Right cardiac atrium (tissue), 5 donors: ENCODE measurements around the gene POC1A. TPM values are rescaled to one million over a fixed set of nuclear protein-coding genes. Genes with fewer than 3 reads are reported as not detected.

Source experiments
- ATAC-seq, 2 donors: fragments of 200-7000 bp; cut with Tn5 transposase; one replicate each; pipeline versions ENCODE4 v1.8.0 to v1.9.1; 2020; ENCODE audit warnings: moderate library complexity in 2 of 2, mild to moderate bottlenecking in 1 of 2
- DNase-seq, 3 donors: peaks; one replicate each; pipeline ENCODE4 v3.0.0-alpha.2; 2020
- H3K27ac ChIP-seq: one replicate; pipeline ENCODE4 v1.5.1; 2013; ENCODE audit warnings: mild to moderate bottlenecking, low read length, control low read depth, moderate library complexity
- H3K27me3 ChIP-seq: one replicate; pipeline ENCODE4 v1.6.1; 2013; ENCODE audit not compliant: control insufficient read depth, insufficient read depth
- H3K4me1 ChIP-seq: one replicate; pipeline ENCODE4 v1.6.1; 2013; ENCODE audit warnings: low read length; ENCODE audit not compliant: control insufficient read depth, insufficient read depth
- H3K4me3 ChIP-seq: one replicate; pipeline ENCODE4 v1.5.1; 2013; ENCODE audit warnings: low read length, control low read depth
- H3K9me3 ChIP-seq: one replicate; pipeline ENCODE4 v1.6.1; 2013; ENCODE audit warnings: low read length; ENCODE audit not compliant: control insufficient read depth
- WGBS: extraction: QIAGEN DNeasy Blood & Tissue Kit; methylation state at CpG from one replicate; pipeline ENCODE4 v1.1.7; 2013; 5-methylcytosine and 5-hydroxymethylcytosine counted together
- intact Hi-C, 4 donors: fragments of 100-400 bp; cut with DNase I; formaldehyde crosslinking; loops; one replicate each; pipeline versions ENCODE4 v1.11.0 to v1.14.0; 2022 to 2023
- polyA plus RNA-seq: library from polyadenylated mRNA; stranded (reverse); fragments of 200-250 nt; gene quantifications from one replicate; pipeline ENCODE4 v1.2.3, GENCODE V29; 2013
- total RNA-seq, 4 donors: library from RNA; stranded (reverse); fragmentation: NEBNext Ultra II Directional; extraction: Animal tissue kit (Norgen Biotek cat#: 25700); gene quantifications; one replicate each; pipeline ENCODE4 v1.2.1, GENCODE V29; 2021
- donor health status: healthy with polysubstance abuse.
- donor health status: DM: no; HTN: yes; CAD: no.
- donor health status: DM: no; HTN: no; CAD: no.
- donor health status: DM: no; HTN: yes; CAD: no; lungs with severe emphysema.
- donor health status: DM: yes; HTN: yes; CAD: no.

Gene POC1A
- total and polyA plus RNA-seq, 5 donors: 0.75 to 1.4 (median 1.2) TPM

DNA sequence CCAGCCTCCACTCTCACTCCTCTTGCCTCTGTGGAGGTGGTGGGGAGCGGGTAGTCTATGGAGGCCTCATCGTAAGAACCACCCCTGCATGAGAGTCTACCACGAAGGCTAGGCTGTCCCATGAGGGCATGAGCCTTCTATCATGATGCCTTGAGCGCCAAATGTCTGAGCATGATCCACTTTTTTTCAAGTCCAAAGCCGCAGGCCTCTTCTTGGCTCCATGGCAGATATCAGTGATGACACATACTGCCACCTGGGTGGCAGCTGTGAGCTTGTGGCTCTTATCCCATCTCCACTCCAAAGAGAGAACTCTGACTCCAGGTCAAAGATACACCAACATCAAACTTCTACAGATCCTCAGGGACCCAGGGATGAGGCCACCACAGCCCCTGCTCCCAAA lies 13.5 kb downstream of the POC1A start:
- intact Hi-C loops: loop anchor here in 3 of 4 donors (5.0 kb wide), 2 partner anchors 88 to 138 kb away; no protein-coding TSS in a partner anchor
- no peaks in the 10 kb centered on the region for H3K27me3 ChIP-seq
- no peaks in the 10 kb centered on the region for H3K9me3 ChIP-seq
- no peak overlapping the region for H3K4me3 ChIP-seq
- H3K4me1 ChIP-seq: peaks cover 10% of the 10 kb centered on the region
- peak in 1 of 3 donors; percentile 18 for DNase-seq
- WGBS: 86% methylated on average over 5 of the region's 5 CpGs
- ATAC-seq: no peak
- H3K27ac ChIP-seq: peak overlapping the region; percentile 79

GRCh38 chr3:52140000-52140399 lies 14.2 kb downstream of the POC1A start:
- peak; percentile 41 to 75 (median 72) for DNase-seq
- intact Hi-C loops: loop anchor here in 3 of 4 donors (5.0 kb wide), 2 partner anchors 88 to 138 kb away; no protein-coding TSS in a partner anchor
- Histone ChIP-seq H3K27ac (peak overlapping the region; percentile 83), H3K4me1 (peaks cover 10% of the 10 kb centered on the region), H3K27me3 (no peaks in the 10 kb centered on the region), H3K4me3 (no peak overlapping the region), H3K9me3 (no peaks in the 10 kb centered on the region)
- peak; percentile 37 to 56 for ATAC-seq
- WGBS: 62% methylated on average over 9 of the region's 9 CpGs

DNA sequence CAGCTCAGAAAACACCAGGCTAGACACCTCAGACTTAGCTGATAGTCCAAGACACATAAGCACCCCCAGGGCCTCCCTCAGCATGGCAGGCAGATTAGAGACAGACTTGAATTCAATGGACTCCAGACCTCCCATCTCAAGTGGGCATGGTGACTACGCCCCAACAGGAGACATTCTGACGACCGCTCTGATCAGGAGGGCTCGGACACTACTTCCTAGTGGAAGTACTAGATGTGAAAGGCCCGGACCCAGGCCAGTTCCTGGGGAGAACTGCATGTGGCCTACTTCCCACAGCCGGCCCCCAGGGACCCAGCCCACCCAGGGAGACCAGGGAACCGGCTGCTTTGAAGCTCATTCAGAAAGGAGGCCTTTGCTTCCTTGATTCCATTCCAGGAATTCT lies 16.9 kb downstream of the POC1A start:
- no peaks in the 10 kb centered on the region for H3K9me3 ChIP-seq
- H3K27ac ChIP-seq: no peak overlapping the region
- peaks cover 10% of the 10 kb centered on the region for H3K4me1 ChIP-seq
- intact Hi-C loops: no loop called here
- H3K4me3 ChIP-seq: no peak overlapping the region
- ATAC-seq (no peak), DNase-seq (peak in 1 of 3 donors; percentile 32)
- 82% methylated on average over 7 of the region's 7 CpGs for WGBS
- H3K27me3 ChIP-seq: no peaks in the 10 kb centered on the region

DNA sequence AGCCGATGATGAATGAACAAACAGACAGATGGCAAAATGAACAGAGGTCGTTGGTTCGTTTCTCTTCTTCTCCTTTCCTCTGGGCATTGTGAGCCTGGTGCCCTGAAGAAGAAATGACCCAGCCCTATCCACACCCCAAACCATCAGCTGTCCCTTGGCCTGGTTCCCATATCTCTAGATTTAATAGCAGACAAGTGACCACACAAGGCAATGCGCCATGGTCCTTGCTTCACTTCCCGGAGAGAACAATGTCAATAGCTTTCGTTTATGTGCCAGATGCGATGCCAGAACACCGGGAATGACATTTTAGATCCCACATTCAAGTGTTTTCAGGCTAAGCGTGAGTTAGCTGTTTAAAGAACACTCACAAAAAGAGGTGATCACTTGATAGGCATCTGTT lies 17.7 kb downstream of the POC1A start:
- peak in 1 of 2 donors; percentile 50 for ATAC-seq
- no peaks in the 10 kb centered on the region for H3K9me3 ChIP-seq
- peaks cover 10% of the 10 kb centered on the region for H3K4me1 ChIP-seq
- WGBS: 58% methylated on average over 9 of the region's 9 CpGs
- no peak overlapping the region for H3K4me3 ChIP-seq
- peak in 2 of 3 donors; percentile 50 to 57 for DNase-seq
- intact Hi-C loops: no loop called here
- H3K27me3 ChIP-seq: no peaks in the 10 kb centered on the region
- H3K27ac ChIP-seq: peak overlapping the region; percentile 39

DNA sequence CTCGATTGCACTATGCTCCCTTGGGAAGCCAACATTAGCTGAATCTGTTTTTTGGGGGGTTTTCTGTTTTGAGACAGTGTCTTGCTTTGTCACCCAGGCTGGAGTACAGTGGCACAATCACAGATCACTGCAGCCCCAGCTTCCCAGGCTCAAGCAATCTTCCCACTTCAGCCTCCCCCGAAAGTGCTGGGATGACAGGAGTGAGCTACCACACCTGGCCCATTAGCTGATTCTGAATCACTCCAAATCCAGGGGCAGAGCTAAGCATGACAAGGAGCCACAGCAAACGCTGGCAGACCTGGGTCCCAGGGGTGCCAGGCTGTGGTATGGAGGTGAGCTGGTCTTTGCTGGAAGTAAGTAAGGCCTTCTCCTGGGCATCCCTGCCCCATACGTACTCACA lies 18.9 kb downstream of the POC1A start:
- DNase-seq: peak in 1 of 3 donors; percentile 23
- Histone ChIP-seq H3K27me3 (no peaks in the 10 kb centered on the region), H3K9me3 (no peaks in the 10 kb centered on the region), H3K27ac (no peak overlapping the region), H3K4me1 (peaks cover 10% of the 10 kb centered on the region), H3K4me3 (no peak overlapping the region)
- ATAC-seq: no peak
- intact Hi-C loops: no loop called here
- 81% methylated on average over 4 of the region's 4 CpGs for WGBS

GRCh38 chr3:52134761-52135160 lies 19.5 kb downstream of the POC1A start:
- no peaks in the 10 kb centered on the region for H3K27me3 ChIP-seq
- 71% methylated on average over 3 of the region's 3 CpGs for WGBS
- H3K4me1 ChIP-seq: peaks cover 10% of the 10 kb centered on the region
- DNase-seq: peak in 1 of 3 donors; percentile 13
- no peak for ATAC-seq
- no peaks in the 10 kb centered on the region for H3K9me3 ChIP-seq
- H3K27ac ChIP-seq: no peak overlapping the region
- intact Hi-C loops: no loop called here
- H3K4me3 ChIP-seq: no peak overlapping the region

DNA sequence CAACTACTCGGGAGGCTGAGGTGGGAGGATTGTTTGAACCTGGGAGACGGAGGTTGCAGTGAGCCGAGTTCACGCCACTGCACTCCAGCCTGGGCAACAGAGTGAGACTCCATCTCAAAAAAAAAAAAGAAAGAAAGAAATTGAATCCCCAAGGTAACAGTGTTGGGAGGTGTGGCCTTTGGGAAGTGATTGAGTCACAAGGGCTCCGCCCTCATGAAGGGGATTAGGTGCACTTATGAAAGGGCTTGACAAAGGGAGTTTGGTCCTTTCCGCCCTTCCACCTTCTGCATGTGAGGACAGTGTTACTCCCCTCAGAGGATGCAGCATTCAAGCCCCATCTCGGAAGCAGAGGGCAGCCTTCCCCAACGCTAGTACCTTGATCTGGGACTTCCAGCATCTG lies 21.3 kb downstream of the POC1A start:
- intact Hi-C loops: no loop called here
- Histone ChIP-seq H3K27ac (no peak overlapping the region), H3K9me3 (no peaks in the 10 kb centered on the region), H3K4me1 (peaks cover 11% of the 10 kb centered on the region), H3K4me3 (no peak overlapping the region), H3K27me3 (no peaks in the 10 kb centered on the region)
- DNase-seq: peak in 1 of 3 donors; percentile 0
- 97% methylated on average over 8 of the region's 8 CpGs for WGBS
- no peak for ATAC-seq

DNA sequence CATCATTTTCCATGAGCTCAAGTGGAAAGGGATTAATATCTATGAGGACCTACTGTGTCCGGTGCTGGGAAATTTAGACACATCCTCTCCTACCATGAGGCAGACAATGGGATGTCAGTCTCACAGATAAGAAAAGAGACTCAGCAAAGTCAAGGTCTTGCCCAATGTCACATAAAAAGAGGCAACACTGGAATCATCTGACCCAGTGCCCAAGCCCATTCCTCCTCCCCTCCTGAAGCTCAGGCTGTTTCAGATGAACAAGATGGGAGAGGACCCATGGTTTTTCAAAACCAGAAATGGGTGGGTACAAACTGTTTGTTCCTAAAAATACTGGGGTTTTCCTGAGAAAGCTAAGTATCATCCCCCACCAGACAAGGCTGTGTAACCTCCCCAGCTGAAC lies 22.2 kb downstream of the POC1A start:
- peak in 1 of 2 donors; percentile 8 for ATAC-seq
- 63% methylated on average over 1 of the region's 1 CpG for WGBS
- Histone ChIP-seq H3K9me3 (no peaks in the 10 kb centered on the region), H3K27ac (no peak overlapping the region), H3K4me1 (peaks cover 11% of the 10 kb centered on the region), H3K27me3 (no peaks in the 10 kb centered on the region), H3K4me3 (no peak overlapping the region)
- DNase-seq: peak in 1 of 3 donors; percentile 9
- intact Hi-C loops: no loop called here

GRCh38 chr3:52130966-52131622 lies 23.1 kb downstream of the POC1A start:
- Histone ChIP-seq H3K4me3 (no peak overlapping the region), H3K27me3 (no peaks in the 10 kb centered on the region), H3K27ac (no peak overlapping the region), H3K4me1 (peaks cover 7% of the 10 kb centered on the region), H3K9me3 (no peaks in the 10 kb centered on the region)
- 88% methylated on average over 14 of the region's 14 CpGs for WGBS
- ATAC-seq (no peak), DNase-seq (peak in 1 of 3 donors; percentile 29)
- intact Hi-C loops: no loop called here

DNA sequence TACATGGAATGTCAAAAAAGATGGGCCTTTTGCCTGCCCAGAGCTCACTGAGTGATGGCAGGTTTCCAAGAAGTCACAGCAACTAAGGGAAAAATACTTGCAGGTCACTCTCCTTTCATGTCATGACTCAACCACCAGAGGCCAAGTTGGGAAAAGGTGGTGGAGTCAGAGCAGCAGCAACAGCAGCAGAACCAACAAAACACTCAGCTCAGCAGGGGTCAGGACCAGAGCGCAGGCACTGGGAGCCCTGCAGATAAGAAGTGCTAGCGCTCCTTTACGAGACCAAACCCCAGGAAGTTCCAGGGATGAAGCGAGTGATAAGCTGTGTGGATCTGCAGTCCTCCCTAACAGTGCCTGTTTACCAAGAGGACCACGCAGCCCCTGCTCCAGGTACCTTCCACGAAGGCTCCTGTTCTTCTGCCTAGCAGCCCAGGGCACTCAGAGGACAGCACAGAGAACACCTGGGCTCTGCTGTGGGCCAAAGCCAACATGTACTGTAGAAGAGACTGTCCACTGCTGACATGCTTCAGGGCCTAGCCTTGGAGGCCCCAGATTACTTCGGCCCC lies 26.0 kb downstream of the POC1A start:
- peaks cover 5% of the 10 kb centered on the region for H3K4me1 ChIP-seq
- H3K27ac ChIP-seq: no peak overlapping the region
- ATAC-seq (peak in 1 of 2 donors; percentile 58), DNase-seq (peak in 1 of 3 donors; percentile 37)
- intact Hi-C loops: loop anchor here in 1 of 4 donors (5.0 kb wide), 1 partner anchor 126 kb away; no protein-coding TSS in a partner anchor
- 52% methylated on average over 7 of the region's 7 CpGs for WGBS
- H3K9me3 ChIP-seq: no peaks in the 10 kb centered on the region
- H3K27me3 ChIP-seq: no peaks in the 10 kb centered on the region
- no peak overlapping the region for H3K4me3 ChIP-seq

DNA sequence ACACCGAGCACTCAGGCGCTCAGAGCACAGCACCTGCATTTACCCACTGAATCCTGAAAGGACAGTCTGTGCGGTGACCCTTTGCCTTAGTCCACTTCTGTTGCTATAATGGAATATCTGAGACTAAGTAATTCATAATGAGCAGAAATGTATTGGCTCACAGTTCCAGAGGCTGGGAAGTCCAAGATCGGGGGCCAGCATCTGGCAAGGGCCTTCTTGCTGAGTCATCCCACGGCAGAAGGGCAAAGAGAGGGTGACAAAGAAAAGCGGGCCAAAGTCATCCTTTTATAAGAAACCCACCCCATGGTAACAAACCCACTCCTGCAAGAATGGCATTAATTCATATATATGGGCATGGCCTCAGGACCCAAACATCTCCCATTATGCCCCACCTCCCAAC lies 27.7 kb downstream of the POC1A start:
- no peaks in the 10 kb centered on the region for H3K27me3 ChIP-seq
- H3K9me3 ChIP-seq: no peaks in the 10 kb centered on the region
- no peak for ATAC-seq
- H3K4me1 ChIP-seq: peaks cover 8% of the 10 kb centered on the region
- DNase-seq: peak in 2 of 3 donors; percentile 15 to 18
- intact Hi-C loops: loop anchor here in 1 of 4 donors (5.0 kb wide), 1 partner anchor 124 kb away; no protein-coding TSS in a partner anchor
- H3K27ac ChIP-seq: no peak overlapping the region
- H3K4me3 ChIP-seq: no peak overlapping the region
- whole genome bisulfite sequencing: 92% methylated on average over 6 of the region's 6 CpGs
